RKO (cell line): ENCODE data around the gene DNAJC11.

Experiments
- DNase-seq: peaks from one replicate; pipeline ENCODE4 v3.0.0-alpha.2; 2016; ENCODE audit warnings: low spot score

DNAJC11 gene

DNA sequence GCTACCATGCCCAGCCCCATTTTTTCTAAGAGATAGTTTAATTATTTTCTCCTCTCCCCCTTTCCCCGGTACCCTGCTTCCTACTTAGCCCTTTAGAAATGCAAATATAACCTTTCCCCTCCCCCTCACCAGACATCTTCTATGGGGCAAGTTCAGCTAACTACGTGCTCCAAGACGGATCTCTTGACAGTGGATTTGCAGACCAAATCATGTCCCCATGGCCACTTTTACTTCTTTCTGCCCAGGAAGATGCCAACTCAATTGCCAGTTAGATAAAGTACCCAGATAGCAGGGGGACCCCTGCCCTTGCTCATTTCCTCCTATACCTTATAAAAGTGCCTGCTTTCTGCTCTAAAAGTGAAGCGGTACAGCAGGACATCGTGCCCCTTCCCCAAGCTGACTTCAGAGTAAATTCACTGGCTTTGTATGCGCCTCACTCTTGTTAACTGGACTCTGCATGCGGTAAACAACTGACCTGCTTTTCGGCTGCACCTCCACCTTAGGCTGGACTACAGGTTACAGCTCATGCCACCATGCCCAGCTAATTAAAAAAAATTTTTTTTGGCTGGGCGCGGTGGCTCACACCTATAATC lies 7.4 kb downstream of the DNAJC11 start:
- no peak for DNase-seq

DNA sequence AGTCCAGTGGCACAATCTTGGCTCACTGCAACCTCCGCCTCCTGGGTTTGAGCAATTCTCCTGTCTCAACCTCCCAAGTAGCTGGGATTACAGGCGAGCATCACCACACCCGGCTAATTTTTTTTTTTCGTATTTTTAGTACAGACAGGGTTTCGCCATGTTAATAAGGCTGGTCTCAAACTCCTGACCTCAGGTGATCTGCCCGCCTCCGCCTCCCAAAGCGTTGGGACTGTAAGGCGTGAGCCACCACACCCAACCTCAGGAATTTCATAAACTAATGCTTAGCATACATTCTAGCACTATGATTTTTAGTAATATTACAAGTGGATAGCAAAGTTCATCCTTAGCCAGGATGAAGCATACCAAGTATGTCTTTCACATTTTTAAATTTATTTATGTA lies 8.7 kb downstream of the DNAJC11 start:
- DNase-seq = no peak

DNA sequence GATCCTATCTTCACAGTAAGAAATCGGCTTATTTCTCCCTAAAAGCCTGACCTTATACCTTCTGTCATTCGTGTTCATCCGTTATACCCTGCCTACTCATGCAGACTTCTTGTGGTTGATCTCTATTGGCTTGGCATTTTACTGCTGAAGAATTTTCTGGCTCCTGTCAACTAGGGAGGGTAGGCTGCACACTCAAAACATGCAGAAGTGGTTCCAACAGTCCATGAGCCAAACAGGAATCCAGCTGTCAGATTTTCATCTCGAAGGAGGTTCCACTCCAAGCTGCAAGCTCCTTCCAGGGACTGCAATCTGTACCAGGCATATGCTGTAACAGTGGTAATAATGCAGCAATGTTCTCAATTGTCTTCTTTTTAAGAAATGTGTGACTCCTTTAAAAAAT lies 10.1 kb downstream of the DNAJC11 start:
- no peak for DNase-seq

DNA sequence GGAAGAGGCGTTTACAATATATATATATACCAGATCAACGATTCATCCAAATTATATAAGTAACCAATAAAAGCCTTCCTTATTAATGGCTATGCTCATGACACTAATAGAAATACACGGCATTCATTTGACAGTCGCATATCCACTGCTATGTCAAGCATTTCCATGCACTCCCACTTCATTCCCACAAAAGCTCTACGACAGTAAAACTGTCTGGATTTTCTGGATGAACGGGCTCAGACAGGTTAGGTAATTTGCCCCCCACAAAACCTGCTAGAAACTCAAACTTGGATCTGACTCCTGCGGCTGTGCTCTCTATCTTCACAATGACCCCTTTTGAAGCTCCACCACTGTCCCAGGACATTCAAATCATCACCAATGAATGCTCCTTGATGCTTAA lies 11.4 kb downstream of the DNAJC11 start:
- no peak for DNase-seq

DNA sequence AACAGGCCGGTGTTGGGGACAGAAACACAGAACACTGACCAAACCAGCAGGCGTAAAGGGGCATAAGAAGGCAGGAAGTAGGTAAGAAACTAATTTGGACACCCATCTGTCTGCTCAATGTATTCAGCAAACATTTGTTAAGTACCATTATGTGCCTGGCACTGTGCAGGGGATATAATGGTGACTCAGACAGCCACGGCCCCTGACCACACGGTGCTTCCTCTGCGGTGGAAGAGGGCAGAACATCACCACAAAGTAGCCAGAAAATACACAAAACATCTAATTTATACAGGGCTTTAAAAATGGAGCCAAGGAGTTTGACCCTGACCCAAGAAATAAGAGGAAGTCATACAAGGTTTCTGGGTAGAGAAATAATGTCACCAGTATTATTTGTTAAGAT lies 12.9 kb downstream of the DNAJC11 start:
- no peak for DNase-seq

- no peak for DNase-seq
Measured at GRCh38 chr1:6688001-6688400, 13.6 kb downstream of the DNAJC11 start.

- no peak for DNase-seq
Measured at GRCh38 chr1:6686294-6686693, 15.3 kb downstream of the DNAJC11 start.

DNA sequence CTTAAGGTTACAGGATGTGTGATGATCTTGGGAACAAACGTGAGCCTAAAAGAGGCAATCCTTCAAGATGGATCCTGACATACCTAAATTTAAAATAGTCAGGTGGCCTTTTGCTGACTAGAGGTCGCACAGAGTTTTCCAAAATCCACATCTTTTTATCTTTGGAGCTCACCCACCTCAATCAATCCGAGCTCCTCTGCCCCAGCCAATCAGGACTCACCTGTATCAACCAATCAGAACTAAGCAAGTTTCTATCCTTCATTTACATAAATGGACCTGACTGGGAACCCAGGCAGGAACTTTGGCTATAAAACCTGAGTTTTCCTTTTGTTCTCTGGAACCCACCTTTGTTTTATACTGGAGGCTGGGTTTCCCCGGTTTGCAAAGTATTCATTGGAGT lies 16.2 kb downstream of the DNAJC11 start:
- no peak for DNase-seq

DNA sequence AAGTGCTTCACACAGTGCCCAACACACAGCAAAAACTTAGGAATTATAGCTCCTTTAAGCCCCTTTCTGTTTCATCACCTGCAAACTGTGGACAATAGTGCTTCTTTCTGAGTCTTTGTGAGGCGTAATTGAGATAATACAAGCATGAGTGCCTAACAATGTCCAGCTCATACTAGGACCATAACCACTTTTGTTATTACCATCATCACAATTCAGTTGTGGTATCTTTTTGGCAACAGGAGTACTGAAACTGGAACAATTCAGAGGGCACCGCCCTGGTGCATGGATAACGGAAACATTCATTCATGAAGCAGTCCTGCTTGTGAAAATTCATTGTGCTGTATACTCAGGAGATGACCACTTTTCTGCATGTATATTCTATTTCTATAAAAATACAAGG lies 18.2 kb downstream of the DNAJC11 start:
- DNase-seq = no peak

DNA sequence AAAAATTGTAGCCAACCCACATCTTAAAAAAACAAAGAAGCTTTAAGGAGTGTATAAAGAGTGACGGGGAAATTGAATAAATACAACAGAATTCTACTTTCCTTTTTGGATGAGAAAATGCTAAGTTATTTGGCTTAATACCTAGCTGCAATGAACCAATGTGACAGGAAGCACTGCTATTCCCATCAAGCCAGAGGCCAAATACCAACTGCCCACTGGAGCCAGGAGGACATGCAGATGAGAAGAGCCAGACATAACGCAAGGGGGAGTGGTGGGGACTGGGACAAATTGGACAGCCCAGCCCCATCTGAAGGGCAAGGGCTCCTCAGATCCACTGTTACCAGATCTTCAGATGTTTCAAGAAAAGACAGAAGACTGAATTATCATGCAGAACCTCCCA lies 25.7 kb downstream of the DNAJC11 start:
- no peak for DNase-seq

- no peak for DNase-seq
Measured at GRCh38 chr1:6674771-6675170, 26.8 kb downstream of the DNAJC11 start.

DNA sequence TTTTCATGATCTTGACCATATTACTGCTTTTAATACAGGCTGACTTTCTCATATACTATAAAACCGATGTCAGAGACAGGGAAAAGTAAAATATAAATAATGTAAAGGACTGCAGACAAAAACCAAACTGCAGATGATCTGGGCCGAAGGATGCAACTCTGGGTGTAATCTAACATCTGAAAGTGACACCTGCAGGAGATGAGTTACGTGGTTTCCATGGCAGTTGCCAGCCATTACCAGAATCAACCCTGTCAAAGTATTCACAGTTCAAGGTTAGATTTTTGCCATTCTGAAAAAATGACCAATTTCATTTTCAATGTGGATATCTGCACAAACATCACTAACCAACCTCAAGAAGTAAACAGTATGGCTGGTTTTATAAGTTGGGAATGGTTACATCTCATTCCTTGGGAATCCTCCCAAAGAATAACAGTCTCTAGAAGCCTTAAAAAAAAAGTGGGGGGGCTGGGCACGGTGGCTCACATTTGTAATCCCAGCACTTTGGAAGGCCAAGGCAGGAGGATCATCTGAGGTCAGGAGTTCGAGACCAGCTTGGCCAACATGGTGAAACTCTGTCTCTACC lies 27.7 kb downstream of the DNAJC11 start:
- DNase-seq = no peak

DNA sequence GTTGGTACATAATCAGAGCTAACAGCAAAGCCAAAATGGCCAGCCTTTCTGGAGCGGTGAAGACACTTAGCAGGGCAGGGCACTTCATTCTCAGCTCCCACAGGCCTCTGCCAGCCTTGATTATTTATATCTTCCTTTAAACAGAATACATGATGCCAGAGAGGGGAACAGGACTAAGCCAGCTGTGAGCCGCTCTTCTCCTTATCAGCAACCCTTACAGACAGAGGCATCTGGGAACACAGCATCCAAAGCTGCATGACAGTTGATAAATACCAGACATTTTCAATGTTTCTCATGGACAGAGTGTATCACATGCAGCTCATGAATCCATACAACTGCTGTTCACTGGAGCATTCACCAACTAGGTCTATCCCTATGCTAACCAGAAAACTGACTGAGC lies 29.1 kb downstream of the DNAJC11 start:
- no peak for DNase-seq

DNA sequence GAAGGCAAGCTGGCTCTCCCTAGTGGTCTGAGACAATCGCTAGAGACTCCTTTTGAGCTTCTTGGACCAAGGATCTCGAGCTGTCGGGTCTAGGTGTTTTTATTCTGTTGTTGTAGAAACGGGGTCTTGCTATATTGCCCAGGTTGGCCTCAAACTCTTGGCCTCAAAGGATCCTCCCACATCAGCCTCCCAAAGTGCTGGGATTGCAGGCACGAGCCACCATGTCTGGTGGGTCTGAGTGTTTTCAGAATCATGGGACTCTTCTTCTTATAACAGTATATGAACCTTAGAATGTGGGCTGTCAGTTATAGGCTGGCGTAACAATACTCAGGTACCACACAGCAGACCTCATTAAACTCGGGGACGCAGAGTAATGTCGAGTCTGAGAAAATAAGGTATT lies 33.1 kb downstream of the DNAJC11 start:
- DNase-seq = no peak

DNA sequence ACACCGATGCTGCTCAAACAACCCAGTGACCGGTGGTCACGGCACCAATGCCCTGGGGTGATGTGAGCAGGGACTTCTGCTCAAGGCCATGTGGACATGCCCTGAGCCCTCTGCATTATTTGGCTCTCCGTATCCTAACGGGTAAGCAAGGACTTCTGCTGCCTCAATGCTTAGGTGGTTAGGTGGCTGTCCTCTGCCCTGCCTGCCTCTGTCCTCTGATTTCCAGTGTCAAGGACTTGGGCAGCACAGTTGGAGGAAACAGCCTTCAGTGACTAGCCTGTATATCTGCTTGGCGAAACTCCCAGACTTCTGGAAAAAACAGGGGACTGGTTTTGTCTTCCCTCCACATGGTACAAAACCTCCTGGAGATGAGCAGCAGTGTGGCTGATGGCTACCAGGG lies 34.5 kb downstream of the DNAJC11 start:
- DNase-seq = no peak

- DNase-seq = no peak
Measured at GRCh38 chr1:6666696-6667095, 34.9 kb downstream of the DNAJC11 start.

GRCh38 chr1:6662468-6662867 lies 39.1 kb downstream of the DNAJC11 start:
- DNase-seq = peak; percentile 10

GRCh38 chr1:6660415-6661049 lies 41.1 kb downstream of the DNAJC11 start:
- no peak for DNase-seq

DNA sequence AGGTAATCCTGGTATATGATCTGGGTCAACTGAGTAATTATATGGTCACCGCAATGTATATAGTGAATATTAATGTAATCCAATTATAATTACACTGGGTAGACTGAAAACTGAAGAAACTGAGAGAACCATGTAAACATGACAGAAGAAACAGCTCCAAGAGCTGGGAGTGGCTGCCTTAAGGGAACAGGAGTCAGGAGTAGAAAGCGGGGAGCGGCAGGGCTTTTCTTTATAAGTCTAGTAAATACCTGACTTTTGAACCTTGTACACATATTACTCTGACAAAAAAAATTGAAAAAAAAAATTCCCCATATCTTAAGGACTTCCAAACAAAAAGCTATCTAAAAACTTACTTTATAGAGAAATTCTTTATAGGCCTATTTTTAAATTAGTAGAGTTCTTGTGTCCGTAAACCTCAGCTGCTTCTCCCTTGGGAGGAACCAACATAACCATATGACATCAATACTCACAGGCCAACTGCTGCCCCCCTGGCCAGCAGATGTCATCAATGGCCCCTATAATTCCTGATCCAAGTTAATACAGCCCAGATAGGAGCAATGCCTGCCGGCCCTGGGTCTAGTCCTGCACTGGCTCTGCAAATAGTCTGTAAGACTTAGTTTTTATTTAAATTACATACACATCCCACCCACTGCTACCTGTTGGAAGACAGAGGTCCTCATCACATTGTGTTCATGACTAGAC lies 43.1 kb downstream of the DNAJC11 start:
- no peak for DNase-seq

DNA sequence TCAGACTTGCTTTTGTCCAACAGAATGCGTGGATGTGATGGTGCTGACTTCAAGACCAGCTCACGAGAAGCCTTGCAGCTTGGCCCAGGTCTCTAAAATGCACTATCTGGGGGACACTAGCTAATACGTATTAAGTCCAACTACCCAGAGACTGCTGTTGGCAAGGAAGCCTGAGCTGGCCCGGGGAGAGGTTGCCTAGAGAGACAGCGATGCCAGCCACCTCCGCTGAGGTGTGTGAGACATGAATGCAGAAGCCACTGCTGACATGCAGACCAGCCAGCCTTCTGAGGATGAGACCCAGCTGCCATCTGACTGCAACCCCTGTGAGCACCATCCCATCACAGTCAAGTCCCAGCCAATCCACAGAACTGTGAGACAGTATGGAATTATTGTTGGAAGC lies 44.5 kb downstream of the DNAJC11 start:
- no peak for DNase-seq

DNA sequence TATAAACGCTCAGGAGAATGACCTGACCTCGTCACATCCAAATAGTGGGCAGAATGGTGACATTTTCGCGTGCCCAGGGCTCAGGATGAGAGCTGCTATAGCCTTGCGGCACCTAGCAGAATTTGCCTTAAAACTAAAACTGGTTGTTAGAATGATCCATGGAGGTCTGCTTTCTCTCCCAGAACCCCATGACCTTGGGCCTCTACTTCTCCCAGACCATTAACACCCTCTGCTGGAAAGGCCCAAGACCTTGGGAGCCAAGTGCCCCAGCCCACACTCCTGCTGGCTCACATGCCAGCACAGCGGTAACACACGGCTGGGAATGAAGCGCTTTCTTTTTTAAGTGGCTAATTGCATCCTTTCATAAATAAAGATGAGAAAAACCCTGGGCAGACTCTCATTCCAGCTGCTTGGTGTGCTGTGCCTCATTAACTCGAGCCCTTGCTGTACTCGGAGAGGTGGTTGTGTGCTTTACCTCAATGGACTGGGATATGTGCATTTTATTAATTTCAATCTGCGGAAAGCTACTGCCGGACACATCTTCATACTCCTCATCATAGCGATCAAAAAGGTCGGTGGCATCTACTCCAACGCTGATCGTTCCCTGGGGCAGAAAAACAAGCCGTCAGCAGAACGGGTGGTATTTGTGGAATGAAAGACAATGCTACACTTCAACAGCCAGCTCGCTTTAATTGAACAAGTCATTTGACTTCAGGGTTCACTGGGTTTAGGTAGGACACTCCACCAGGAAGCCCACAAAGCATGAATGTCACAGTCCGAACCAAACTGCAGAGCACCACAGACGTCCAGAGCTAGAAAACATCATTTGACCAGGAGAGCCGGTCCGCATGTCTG lies 48.0 kb downstream of the DNAJC11 start:
- no peak for DNase-seq

DNA sequence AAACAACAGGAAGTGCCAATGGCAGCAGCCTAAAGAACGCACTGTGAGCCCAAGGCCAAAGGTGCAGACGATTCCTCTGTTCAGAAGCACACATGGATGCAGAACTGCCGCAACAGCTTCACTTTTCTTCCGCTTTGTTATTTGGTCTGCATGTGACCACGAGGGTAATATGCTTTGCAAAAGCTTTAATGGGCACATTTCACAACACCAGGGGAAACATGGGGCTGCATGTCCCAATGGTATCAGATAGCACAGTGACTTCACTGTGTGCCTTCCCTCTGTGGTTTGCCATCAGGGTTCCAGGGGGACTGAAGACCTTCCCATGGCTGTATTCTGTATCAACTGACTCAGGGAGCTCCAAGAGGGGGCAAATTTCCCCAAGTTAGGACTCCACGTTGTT lies 48.6 kb downstream of the DNAJC11 start:
- DNase-seq = no peak
